NCI-H146 (cell line): ENCODE measurements around the gene DSTN.

ENCODE experiments used
- DNase-seq: peaks from one replicate; lab custom pipeline; 2025; lab: John Stamatoyannopoulos, UW

Gene DSTN

GRCh38 chr20:17637985-17638640 is 68.2 kb downstream of the DSTN start:
- no peak for DNase-seq

GRCh38 chr20:17638835-17639407 is 69.0 kb downstream of the DSTN start:
- no peak for DNase-seq

GRCh38 chr20:17640146-17640874 is 70.4 kb downstream of the DSTN start:
- DNase-seq: no peak

- DNase-seq: no peak
Observed at GRCh38 chr20:17640875-17641378, 71.1 kb downstream of the DSTN start.

GRCh38 chr20:17641520-17641964 is 71.7 kb downstream of the DSTN start:
- DNase-seq: no peak

GRCh38 chr20:17641993-17642392 is 72.1 kb downstream of the DSTN start:
- DNase-seq: no peak

GRCh38 chr20:17642404-17643269 is 72.8 kb downstream of the DSTN start:
- DNase-seq: no peak

DNA sequence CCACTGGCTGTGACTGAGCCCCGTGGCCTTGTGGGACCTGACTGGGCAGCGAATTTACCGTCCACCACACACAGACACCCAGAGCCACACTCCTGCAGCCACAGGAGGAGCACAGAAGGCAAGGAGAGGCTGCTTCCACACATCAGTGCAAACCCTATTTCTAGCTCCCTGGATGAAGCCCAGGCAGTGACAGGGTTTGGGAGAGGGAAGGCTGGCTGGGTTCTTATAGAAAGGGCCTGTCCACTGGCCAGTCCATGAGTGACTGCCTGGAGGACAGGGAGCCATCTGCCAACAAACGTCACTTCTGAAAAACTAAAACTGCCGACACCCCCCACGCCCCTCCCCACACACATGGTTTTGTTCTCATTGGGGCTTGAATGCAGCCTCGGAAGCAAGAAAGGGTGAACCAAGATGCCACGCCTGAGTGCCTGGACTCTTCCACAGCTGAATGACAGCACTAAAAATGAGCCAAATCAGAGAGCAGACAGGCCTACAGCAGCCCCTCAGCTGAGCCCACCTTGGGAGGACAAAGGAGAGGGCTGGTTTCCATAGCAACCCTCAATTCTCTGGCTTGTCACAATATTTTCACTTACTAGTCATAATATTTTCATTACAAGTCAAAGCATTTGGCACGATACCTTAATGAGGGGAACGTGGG is 73.8 kb downstream of the DSTN start:
- DNase-seq: no peak

GRCh38 chr20:17644451-17644850 is 74.6 kb downstream of the DSTN start:
- no peak for DNase-seq

DNA sequence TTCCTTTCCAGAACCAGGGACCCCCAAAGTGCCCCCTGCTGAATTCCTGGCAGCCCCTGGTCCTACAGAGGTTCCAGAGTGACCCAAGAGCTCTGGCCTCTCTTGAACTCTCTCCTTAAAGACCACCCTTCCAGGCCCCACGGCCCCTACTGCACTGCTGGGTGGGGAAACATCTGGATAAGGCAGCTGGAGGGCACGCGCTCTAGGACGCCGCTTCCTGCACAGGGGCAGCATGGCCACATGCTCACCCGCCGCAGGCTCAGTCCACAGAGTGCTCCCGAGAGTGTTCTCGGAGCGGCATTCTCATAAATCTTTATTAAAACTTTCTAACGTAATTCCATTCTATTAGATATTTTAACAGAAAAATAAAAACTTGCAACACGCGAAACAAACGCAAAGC is 75.1 kb downstream of the DSTN start:
- DNase-seq: no peak

- no peak for DNase-seq
Observed at GRCh38 chr20:17645546-17646208, 75.8 kb downstream of the DSTN start.

GRCh38 chr20:17646209-17646960 is 76.5 kb downstream of the DSTN start:
- no peak for DNase-seq

- peak; percentile 25 for DNase-seq
Observed at GRCh38 chr20:17646961-17647301, 77.1 kb downstream of the DSTN start.

DNA sequence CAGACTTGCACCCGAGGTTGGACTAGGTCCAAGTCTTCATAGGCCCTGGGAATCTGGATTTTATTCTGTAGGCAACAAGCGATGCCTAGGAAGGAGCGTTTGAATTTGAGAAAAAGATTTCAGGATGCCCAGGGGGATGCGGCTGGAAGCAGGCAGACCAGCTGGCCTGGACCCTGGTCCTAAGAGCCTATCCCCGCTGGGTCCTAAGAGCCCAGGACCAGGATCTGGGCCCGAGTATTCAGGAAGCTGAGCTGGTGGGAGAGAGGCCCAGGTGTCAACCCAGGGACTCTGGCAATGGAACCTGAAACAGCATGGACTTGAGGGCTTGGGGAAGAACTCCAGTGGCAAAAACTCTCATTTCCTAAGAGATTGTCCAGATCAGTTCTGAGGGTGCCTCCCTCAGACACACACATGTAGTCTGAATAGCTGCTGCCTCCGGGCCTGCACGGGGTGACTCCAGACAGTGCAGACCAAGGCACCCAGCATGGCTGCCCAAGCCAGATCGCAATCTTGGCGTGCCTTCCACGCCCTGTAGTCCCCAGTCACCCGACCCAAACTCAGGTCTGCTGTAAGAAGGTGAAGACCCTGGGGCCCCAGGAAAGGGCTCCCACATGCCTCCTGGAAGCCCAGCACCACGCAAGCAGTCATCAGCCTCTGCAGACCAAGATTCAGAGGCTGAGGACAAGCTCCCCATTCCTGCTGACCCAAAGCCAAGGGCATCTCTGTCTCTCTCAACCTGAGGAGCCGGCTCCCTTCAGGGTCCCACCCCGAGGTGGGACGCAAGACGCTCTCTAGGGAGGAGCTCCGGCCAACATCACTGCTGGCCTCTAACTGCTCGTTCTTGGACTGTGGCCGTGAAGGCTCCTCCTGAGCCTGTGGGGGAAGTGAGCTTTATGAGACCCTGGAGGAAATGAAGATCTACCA is 77.8 kb downstream of the DSTN start:
- DNase-seq: no peak

DNA sequence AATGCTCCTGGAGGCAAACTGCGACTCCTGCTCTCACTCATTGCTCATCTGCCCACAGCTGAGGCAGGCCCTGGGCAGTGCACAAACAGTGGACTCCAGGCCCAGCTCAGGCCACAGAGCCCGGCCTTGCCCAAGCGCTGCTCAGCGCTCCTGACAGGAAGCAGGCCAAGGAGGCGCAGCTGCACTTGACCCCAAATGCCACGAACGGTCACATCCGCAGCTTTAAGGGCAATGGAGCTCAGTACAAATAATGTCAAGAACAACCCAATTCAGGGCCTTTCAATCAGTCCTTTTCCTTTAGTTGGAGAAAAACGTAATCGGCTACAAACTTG is 78.4 kb downstream of the DSTN start:
- no peak for DNase-seq

DNA sequence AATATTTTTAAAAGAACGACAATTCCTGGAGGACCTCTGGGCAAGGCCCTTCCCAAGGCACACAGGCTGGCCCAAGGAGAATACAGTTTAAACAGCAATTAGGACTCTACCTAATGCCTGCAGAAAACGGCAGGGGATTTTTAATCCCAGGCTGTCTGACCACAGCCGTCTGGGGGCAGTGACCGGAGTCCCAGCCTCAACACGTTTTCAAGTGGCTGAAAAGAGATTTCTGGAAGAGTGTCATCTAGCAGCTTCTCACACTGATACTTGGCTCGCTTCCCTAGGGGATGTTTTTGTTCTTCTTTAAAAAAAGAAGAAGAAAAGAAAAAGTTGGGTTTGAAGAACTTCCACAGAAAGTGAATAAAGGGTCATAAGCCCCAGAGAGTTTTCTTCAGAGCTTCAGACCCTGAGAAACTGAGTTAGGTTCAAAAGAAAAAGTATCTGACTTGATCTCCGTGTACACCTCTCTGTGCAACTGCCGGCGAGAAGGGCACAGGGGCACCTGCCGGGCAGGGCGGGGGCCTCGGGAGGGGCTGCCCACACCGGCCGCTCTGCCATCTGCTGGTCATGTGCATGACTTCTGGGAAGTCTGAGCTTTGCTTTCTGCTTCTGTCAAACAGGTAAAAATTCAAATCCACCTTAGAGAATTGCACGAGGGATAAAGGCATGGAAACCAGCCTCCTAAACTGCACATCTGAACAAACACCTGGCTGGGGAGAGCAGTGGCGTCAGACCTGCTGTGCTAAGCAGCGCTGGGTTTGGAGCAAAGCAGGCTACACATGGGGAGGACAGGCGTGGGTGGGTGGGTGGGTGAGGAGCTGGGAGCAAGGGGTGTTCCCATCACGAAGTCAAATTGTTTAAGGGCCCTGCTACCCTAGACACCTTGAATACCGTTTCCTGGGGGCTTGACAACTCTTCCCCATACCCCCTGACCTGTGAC is 79.2 kb downstream of the DSTN start:
- DNase-seq: peak; percentile 60

DNA sequence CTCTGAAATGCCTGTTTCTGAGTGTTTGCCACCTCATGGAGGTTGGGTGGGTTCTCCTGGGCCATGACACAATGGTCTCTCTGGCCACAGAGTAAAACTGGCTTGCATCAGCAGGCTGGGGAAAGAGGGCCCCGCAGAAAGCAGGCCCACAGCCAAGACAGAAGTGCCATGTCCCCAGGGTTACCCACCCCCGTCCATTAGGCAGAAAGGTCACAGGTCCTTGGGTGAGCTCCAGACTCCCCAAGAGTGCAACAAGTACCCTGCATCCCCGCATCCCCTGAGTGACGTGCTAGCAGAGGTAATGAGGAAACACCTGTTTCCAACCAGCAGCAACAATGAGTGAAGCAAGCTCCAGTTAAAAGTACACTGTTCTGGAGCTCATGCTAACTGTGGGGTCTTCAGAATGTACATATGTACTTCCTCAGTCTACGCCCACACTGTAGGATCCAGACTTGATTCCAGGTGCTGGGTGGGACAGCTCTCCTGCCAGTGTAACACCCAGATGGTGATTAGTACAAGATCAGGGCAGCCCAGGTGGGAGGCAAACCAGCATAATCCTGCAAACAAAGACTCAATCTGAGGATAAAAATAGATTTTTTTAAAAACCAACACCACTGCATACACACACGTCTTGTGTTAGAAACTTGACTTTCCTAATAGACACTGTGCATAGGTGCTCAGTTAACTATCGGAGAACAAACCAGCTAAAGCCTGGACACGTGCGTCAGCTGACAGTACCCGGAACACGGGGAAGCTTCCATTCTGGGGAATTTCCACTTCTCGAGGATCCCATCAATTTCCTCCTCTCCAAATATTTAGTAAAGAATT is 80.6 kb downstream of the DSTN start:
- no peak for DNase-seq
